ENCODE results near the gene HNMT. TPM values are rescaled to one million over a fixed set of nuclear protein-coding genes. Genes with fewer than 3 reads are reported as not detected.

The HNMT gene
- total RNA-seq, 2 experiments from 2014 or later = 0.78 TPM; not detected in 1

GRCh38 chr2:137983581-137983980 is 19.3 kb downstream of the HNMT start:
- ChIA-PET POLR2A (no interaction called here), CTCF (no interaction called here)
- Histone ChIP-seq H3K9me3 (ENCODE audit: control insufficient read depth in 1 of 2, insufficient read depth in 1 of 2, low read length in 2 of 2) (peaks cover 0 to 3% of the 10 kb centered on the region in 2 experiments), H3K36me3 (ENCODE audit: insufficient read depth, low read length) (no peaks in the 10 kb centered on the region), H3K27me3 (ENCODE audit: control insufficient read depth in 1 of 2, insufficient read depth in 2 of 2, low read length in 2 of 2) (no peaks in the 10 kb centered on the region), H3K4me1 (ENCODE audit: insufficient read depth, low read length) (no peaks in the 10 kb centered on the region), H3K4me3 (ENCODE audit: low read length) (no peak overlapping the region), H3K27ac (ENCODE audit: low read depth in 1 of 2, low read length in 2 of 2) (no peak overlapping the region)
- H3K27me3 Mint-ChIP-seq = peaks cover 3% of the 10 kb centered on the region
- intact Hi-C loops (cut with DNase I, micrococcal nuclease) = no loop called here
- no peak overlapping the region for H3K27ac Mint-ChIP-seq
- H3K4me3 Mint-ChIP-seq = no peak overlapping the region
- H3K36me3 Mint-ChIP-seq (ENCODE audit: low read depth) = no peaks in the 10 kb centered on the region
- DNase-seq = no peak
- TF ChIP-seq CTCF (IDR thresholded peaks at IDR 0.05) = no peak
- H3K9me3 Mint-ChIP-seq = peaks cover 2% of the 10 kb centered on the region
- ATAC-seq (ENCODE audit: poor library complexity) = no peak
- no peaks in the 10 kb centered on the region for H3K4me1 Mint-ChIP-seq (ENCODE audit: low read depth)

GRCh38 chr2:137986268-137986667 is 22.0 kb downstream of the HNMT start:
- ChIA-PET CTCF (interaction anchor here (0.5 kb wide), 1 partner anchor 15 kb away, joined by 3 read pairs; no protein-coding TSS in a partner anchor), POLR2A (no interaction called here)
- no peak overlapping the region for H3K27ac ChIP-seq (ENCODE audit: low read depth in 1 of 2, low read length in 2 of 2)
- no peaks in the 10 kb centered on the region for H3K4me1 ChIP-seq (ENCODE audit: insufficient read depth, low read length)
- ATAC-seq (ENCODE audit: poor library complexity) (no peak), DNase-seq (no peak)
- Mint-ChIP-seq H3K27ac (no peak overlapping the region), H3K27me3 (peaks cover 3% of the 10 kb centered on the region), H3K36me3 (ENCODE audit: low read depth) (no peaks in the 10 kb centered on the region), H3K4me1 (ENCODE audit: low read depth) (no peaks in the 10 kb centered on the region), H3K4me3 (no peak overlapping the region), H3K9me3 (peaks cover 2% of the 10 kb centered on the region)
- H3K27me3 ChIP-seq (ENCODE audit: control insufficient read depth in 1 of 2, insufficient read depth in 2 of 2, low read length in 2 of 2) = no peaks in the 10 kb centered on the region
- intact Hi-C loops (cut with DNase I, micrococcal nuclease) = no loop called here
- no peaks in the 10 kb centered on the region for H3K36me3 ChIP-seq (ENCODE audit: insufficient read depth, low read length)
- H3K4me3 ChIP-seq (ENCODE audit: low read length) = no peak overlapping the region
- no peak for TF ChIP-seq CTCF (IDR thresholded peaks at IDR 0.05)
- H3K9me3 ChIP-seq (ENCODE audit: control insufficient read depth in 1 of 2, insufficient read depth in 1 of 2, low read length in 2 of 2) = peaks cover 0 to 3% of the 10 kb centered on the region in 2 experiments

GRCh38 chr2:137987011-137987410 is 22.7 kb downstream of the HNMT start:
- Mint-ChIP-seq H3K4me3 (no peak overlapping the region), H3K27ac (no peak overlapping the region), H3K27me3 (peaks cover 3% of the 10 kb centered on the region), H3K9me3 (peaks cover 2% of the 10 kb centered on the region), H3K4me1 (ENCODE audit: low read depth) (no peaks in the 10 kb centered on the region), H3K36me3 (ENCODE audit: low read depth) (no peaks in the 10 kb centered on the region)
- no peaks in the 10 kb centered on the region for H3K36me3 ChIP-seq (ENCODE audit: insufficient read depth, low read length)
- intact Hi-C loops (cut with DNase I, micrococcal nuclease) = no loop called here
- TF ChIP-seq CTCF (IDR thresholded peaks at IDR 0.05) = no peak
- no peak for DNase-seq
- H3K27me3 ChIP-seq (ENCODE audit: control insufficient read depth in 1 of 2, insufficient read depth in 2 of 2, low read length in 2 of 2) = no peaks in the 10 kb centered on the region
- no peaks in the 10 kb centered on the region for H3K4me1 ChIP-seq (ENCODE audit: insufficient read depth, low read length)
- H3K9me3 ChIP-seq (ENCODE audit: control insufficient read depth in 1 of 2, insufficient read depth in 1 of 2, low read length in 2 of 2) = peaks cover 0 to 4% of the 10 kb centered on the region in 2 experiments
- CTCF ChIA-PET = no interaction called here
- H3K4me3 ChIP-seq (ENCODE audit: low read length) = no peak overlapping the region
- ATAC-seq (ENCODE audit: poor library complexity) = no peak
- POLR2A ChIA-PET = no interaction called here
- H3K27ac ChIP-seq (ENCODE audit: low read depth in 1 of 2, low read length in 2 of 2) = no peak overlapping the region
